Activated CD4-positive, alpha-beta T cell treated with anti-CD3 and anti-CD28 coated beads for 1 hour (primary cell): ENCODE data around the gene TNRC6C.
"Not testable (repeated sequence)": the region's sequence is repeated elsewhere in the genome, so short reads cannot be mapped to it uniquely, and the experiment has no call there.

Experiments used
- DNase-seq: peaks from one replicate; pipeline ENCODE4 v3.0.0-alpha.2; 2020

TNRC6C gene

GRCh38 chr17:77965352-77965751 lies 6.8 kb downstream of the TNRC6C start:
- no peak for DNase-seq

DNA sequence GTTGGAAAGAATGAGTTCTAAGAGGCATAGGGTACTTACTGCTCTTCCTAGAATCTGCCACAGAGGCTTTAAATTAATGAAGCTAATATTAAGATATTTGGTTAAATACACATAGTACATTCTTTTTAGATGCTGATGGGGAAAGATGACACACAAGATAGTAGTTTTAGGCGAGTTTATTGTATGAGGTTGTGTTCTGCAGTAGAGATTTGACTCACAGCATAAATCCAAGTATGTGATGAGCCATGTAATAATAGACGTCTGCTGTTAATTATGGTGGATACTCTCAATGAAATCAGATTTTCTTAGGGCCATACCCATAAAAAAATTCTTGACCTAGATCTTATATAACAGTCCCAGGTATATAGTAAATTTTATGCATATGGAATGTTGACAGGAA lies 8.0 kb downstream of the TNRC6C start:
- no peak for DNase-seq

GRCh38 chr17:77968788-77969187 lies 10.3 kb downstream of the TNRC6C start:
- no peak for DNase-seq

DNA sequence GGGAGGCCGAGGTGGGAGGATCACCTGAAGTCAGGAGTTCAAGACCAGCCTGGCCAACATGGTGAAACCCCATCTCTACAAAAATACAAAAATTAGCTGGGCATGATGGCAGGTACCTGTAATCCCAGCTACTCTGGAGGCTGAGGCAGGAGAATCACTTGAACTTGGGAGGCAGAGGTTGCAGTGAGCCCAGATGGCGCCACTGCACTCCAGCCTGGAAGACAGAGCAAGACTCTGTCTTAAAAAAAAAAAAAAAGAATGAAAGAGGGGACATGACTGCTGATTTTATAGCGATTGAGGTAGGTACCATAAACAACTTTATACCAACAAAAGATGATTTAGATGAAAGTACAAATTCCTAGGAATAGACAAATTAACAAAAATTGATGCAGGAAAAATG lies 13.8 kb downstream of the TNRC6C start:
- DNase-seq: not testable (repeated sequence)

DNA sequence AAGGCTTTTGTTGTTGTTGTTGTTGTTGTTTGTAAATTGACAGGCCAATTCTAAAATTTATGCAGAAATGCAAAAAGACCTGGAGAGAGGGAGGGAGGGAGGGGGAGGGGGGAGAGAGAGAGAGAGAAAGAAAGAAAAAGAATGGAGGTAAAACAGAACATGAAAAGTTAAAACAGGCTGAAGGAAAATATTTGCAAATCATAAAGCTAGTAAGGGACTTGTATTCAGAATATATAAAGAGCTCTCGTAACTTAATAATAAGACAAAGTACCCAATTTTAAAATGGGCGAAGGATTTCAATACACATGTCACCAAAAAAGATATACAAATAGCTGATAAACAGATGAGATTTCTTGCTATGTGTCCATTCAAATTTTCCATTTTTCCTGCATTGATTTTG lies 15.4 kb downstream of the TNRC6C start:
- DNase-seq: no peak

GRCh38 chr17:77974396-77974795 lies 15.9 kb downstream of the TNRC6C start:
- DNase-seq: no peak

DNA sequence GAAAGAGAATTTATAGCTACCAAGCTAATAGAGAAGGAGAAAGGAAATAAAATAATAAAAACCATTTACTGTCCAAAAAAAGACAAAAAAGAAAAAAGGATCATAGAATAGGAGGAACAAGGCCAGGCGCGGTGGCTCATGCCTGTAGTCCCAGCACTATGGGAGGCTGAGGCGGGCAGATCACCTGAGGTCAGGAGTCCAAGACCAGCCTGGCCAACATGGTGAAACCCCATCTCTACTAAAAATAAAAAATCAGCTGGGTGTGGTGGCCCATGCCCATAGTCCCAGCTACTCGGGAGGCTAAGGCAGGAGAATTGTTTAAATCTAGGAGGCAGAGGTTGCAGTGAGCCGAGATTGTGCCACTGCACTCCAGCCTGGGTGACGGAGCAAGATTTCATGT lies 23.9 kb downstream of the TNRC6C start:
- DNase-seq: not testable (repeated sequence)

DNA sequence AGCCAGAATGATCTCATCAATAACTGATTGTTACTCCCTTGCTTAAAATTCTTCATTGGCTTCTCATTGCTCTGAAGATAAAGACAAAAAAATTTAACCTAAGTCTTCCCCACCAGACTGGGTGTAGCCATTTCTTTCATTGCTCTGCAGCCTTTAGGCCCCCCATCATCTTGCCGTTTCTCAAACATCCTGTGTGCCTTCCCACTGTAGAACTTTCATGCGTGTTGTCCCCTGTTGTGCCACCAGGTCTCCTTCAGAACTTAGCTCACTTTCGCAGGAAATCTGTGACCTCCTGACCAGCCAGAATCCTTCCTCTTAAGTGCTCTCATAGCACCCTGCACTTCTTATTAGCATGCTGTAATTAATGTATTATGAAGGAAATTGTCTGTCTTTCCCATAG lies 31.8 kb downstream of the TNRC6C start:
- no peak for DNase-seq

GRCh38 chr17:77993735-77994134 lies 35.2 kb downstream of the TNRC6C start:
- not testable (repeated sequence) for DNase-seq

- DNase-seq: no peak
These were observed 36.8 kb downstream of the TNRC6C start for GRCh38 chr17:77995146-77995852.

DNA sequence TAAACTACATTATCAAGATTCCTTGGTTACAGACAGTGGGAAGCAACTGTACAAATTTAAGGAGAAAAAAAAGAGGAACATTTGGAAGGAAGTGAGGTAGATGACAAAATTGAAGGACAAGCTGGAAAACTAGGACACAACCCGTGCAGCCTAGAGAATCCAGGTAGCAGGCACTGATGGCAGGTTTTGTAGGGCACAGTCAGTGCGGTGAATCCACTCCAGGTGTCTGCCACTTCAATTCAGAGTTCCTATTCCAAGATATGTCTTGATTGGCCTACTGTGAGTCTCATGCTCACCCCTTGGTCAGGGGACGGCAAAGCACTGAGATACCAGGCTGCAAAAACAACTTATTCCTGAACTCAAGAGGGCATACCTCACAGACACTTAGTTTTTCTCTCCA lies 37.8 kb downstream of the TNRC6C start:
- no peak for DNase-seq

DNA sequence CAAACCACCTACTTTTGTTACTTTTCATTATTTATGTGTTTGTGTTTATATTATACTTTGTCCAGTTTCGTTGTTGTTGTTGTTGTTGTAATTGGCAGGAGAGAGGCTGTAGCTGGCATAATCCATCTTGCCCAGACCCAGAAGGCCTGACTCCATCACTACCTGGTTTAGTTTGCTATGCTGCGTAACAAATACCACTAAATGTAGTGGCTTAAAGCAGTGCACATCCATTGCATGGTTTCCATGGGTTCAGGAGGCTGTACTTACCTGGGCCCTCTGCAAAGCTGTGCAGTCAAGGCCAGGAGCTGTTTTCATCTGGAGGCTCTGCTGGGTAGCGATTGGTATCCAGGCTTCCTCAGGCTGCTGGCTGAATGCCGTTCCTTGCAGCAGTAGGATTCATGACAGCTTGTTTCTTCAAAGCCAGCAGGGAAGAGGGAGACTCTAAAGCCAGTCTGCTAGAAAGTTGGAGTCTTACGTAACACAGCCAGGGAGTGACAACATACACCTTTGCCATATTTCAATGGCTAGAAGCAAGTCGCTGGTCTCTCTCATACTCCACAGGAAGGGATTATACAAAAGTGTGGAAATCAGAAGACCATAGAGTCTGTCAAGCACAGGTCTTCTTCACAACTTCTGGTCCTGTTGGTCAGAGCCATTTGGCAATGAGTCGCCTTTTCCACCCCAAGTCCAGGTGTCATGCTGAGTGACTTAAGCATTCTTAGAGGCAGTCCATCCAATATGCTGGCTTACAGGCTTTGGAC lies 41.1 kb downstream of the TNRC6C start:
- no peak for DNase-seq

DNA sequence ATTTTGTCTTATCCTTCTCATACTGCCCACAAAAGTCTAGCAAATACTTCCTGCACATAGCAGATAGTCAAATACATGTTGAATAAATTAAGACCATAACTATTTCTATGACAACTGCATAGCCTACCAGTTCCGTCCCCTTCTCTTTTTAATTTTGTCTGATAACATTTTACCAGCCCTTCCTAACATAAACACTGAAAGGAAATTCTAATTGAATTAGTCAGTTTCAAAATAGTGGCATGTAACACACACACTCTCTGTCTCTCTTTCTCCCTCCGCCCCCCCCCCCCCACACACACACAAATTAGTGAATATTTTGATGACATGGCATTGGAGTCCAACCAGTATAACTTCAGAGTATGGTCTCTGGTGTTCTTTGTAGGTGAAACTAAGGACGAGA lies 41.8 kb downstream of the TNRC6C start:
- DNase-seq: no peak

DNA sequence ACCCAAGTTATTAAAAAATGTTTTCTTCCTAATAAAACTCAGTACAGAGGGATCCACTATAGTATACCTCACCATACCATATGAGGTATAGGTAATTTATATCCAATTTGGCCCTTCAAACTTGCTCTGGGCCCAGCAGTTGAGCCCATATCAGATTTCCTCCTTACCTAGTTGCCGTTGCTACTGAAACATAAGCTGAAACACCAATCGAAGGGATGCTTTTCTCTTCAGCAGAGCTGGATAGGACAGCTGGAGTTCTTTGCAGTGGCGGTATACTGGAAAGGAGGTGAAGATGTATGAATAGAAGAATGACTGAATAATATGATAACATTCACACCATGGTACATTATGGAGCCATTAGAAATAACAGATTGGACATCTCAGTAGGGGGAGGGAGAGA lies 42.7 kb downstream of the TNRC6C start:
- no peak for DNase-seq

DNA sequence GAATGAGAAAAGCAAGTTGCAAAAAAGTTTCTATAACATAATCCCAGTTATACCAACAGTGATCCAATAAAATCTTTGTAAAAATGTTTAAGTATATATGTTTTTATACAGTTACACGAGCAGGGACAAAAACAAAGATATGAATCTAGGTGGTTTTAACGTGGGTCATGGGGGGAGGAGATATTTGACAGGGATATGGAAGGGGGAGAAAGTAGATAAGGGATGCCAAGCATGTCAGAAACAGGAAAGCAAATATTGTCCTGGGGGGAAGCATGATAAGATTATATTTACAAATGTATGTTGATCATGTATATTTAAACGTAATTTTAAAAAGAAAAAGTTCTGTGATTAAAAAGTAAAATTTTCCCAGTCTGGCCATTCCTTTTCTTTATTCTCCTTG lies 43.1 kb downstream of the TNRC6C start:
- DNase-seq: no peak

- DNase-seq: no peak
These were observed 43.7 kb downstream of the TNRC6C start for GRCh38 chr17:78002166-78002565.

DNA sequence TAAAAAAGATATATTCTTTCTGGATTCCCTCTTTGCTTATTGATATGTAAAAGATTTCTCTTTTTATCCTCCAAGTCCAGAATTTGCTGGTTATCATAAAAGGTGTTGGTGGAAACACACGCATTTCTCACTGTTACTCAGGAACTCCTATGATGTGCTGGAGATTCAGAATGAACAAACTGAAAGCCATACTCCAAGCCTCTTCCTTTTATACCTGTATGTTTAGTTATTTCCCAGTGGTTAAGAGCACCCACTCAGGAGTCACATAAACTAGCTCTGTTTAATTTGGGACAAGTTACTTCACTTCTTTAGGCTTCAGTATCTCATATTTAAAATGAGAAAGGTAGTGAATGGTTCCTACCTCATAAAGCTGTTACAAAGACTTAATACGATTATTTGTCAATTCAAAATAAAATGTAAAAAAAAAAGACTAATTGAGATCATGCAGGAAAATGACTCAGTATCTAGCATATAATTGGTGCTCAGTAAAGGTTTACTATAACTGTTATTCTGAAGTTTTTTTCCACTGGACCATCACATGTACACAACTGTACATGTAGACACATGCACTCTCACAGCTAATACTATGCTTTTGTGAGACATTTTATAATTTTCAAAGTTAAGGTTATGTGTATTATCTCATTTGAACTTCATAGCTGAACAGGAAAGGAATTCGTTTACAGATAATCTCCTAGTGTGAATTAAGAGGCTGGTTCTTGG lies 47.1 kb downstream of the TNRC6C start:
- no peak for DNase-seq

- no peak for DNase-seq
These were observed 47.8 kb downstream of the TNRC6C start for GRCh38 chr17:78006338-78006737.

- no peak for DNase-seq
These were observed 49.1 kb downstream of the TNRC6C start for GRCh38 chr17:78007647-78008046.

DNA sequence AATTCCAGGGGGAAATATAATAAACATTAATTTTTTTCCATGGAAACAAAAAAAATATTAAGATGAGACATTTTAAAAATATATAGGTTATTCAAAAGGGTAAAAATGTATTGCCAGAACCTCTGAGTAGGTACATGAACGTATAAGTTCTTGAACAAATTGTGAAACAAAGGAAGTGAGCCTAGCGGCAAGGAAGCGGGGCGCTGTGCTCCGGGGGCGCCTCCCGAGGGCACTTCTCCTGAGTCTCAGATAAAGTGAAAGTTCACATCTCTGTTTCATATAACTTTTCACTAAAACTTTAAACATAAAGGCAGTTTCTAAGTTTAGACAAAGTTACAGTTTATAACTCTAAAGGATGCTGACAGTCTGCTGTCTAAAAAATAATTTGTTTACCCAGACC lies 52.3 kb downstream of the TNRC6C start:
- DNase-seq: no peak

DNA sequence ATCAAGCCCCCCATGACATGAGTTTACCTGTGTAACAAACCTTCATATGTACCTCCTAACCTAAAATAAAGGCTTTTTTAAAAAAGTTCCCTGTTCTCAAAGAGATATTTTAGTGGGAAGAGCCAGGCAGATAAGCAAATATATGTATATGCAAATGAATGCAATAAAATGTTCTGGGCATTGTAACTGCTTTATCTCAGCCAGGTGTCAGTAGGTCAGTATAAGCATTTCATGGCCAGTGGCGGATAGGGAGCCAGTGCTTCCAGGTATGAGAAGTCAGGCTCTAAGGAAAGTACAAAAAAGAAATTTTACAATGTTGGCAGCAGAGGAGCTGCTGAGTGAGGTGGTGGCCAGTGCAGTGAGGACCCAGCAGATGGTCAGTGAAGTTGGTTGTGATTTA lies 53.9 kb downstream of the TNRC6C start:
- DNase-seq: no peak

DNA sequence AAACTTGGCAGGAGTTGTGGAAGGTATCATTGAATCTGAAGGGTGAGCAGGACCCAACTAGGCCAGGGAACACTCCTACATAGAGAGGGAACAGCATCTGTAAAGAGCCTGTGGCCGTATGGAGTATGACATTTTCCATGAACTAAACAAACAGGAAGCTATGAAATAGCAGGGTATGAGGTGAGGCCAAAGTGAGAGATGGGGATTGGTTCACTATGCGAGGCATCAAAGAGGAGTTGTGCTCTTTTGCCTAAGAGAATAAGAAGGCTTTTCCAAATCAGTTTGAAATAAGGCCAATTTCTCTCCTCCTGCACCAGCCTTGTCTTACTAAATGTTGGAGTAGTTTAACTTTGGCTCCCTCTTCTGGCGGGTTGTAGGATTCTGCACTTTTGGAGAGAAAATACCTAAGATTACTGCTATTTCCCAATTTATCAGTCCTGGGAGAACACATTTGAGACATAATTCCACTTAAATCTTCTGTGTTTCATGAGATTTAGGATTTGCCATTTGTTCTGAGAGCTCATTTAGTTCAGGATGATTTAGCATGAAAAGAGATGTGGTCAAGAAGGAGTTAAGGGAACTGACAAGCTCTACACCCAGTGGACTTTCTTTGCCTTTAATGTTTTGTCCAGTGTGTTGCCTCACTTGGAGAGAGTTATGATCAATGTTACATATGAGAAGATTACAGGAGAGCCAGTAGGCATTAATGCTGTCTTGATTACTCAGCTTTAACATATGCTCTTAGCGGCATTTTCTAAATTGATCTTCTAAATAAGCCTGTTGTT lies 55.4 kb downstream of the TNRC6C start:
- no peak for DNase-seq

DNA sequence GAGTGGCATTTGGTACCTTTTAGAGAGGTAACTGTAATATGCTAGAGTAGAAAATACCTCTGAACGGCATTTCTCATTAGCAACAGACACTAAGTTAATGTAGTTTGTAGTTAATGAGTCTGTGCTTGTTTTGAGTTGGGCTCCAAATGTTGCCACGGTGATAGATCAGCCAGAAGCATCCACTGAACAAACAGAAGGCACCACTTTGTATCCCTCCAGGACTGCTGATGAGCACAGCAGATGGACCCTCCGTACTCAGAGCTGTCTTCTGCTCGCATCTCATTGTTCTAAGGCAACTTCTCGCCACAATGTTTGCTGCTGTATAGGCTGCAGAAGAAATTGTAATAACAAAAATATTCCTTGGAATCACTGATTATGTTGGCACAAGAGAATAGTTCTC lies 56.1 kb downstream of the TNRC6C start:
- no peak for DNase-seq
